Ovary (tissue), 9 donors: ENCODE data around the gene ACTA1. TPM values are rescaled to one million over a fixed set of nuclear protein-coding genes. Genes with fewer than 3 reads are reported as not detected.
"Not testable (repeated sequence)": the region's sequence is repeated elsewhere in the genome, so short reads cannot be mapped to it uniquely, and the experiment has no call there.

Source experiments
- DNase-seq, 5 donors: peaks; one replicate each; pipeline ENCODE4 v3.0.0-alpha.2; 2019 to 2020
- H3K27ac ChIP-seq, 2 donors: fragments of 200-600 bp; one replicate each; pipeline versions ENCODE4 v1.5.1 to v1.8.0; 2019 to 2022
- H3K27me3 ChIP-seq: fragments of 200-600 bp; one replicate; pipeline ENCODE4 v1.8.0; 2022
- H3K36me3 ChIP-seq: fragments of 200-600 bp; sonication (generic); one replicate; pipeline ENCODE4 v1.5.1; 2019
- H3K4me1 ChIP-seq: one replicate; pipeline ENCODE4 v1.8.1; 2013; ENCODE audit warnings: mild to moderate bottlenecking, moderate library complexity; ENCODE audit not compliant: insufficient read depth
- H3K4me3 ChIP-seq: fragments of 200-600 bp; sonication (generic); one replicate; pipeline ENCODE4 v1.5.1; 2017
- H3K9me3 ChIP-seq, 2 donors: fragments of 200-600 bp in 1 of 2; sonication (generic) in 1 of 2; one replicate each; pipeline versions ENCODE4 v1.5.1 to v1.8.1; 2013 to 2019; ENCODE audit warnings: mild to moderate bottlenecking in 1 of 2, moderate library complexity in 1 of 2
- EP300 ChIP-seq: sonication (generic); formaldehyde crosslinking; IDR thresholded peaks from one replicate; pipeline ENCODE4 v1.6.1; 2017; ENCODE audit warnings: antibody characterized with exemption
- POLR2A ChIP-seq: fragments of 450-650 bp; IDR thresholded peaks from one replicate; pipeline ENCODE4 v1.6.1; 2017; ENCODE audit warnings: antibody characterized with exemption, mild to moderate bottlenecking, moderate library complexity
- WGBS, 3 donors: extraction: QIAGEN DNeasy Blood & Tissue Kit in 1 of 3; methylation state at CpG; one replicate each; pipeline versions ENCODE4 v1.1.5 to v1.1.7; 2013 to 2017; 5-methylcytosine and 5-hydroxymethylcytosine counted together
- intact Hi-C, 4 donors: fragments of 100-400 bp; cut with DNase I; formaldehyde crosslinking; loops; one replicate each; pipeline versions ENCODE4 v1.11.0 to v1.15.1; 2022 to 2023
- polyA plus RNA-seq, 2 donors: library from polyadenylated mRNA; stranded (reverse); fragments of 200-250 nt in 1 of 2; fragments of 350-450 nt in 1 of 2; fragmentation: Illumina TruSeq in 1 of 2; extraction: RNeasy Lipid Tissue Mini Kit (QIAGEN cat#74804) in 1 of 2; gene quantifications; one replicate each; pipeline ENCODE4 v1.2.3, GENCODE V29; 2013 to 2014
- total RNA-seq, 7 donors: library from RNA; depleted of rRNA in 2 of 7; stranded (reverse); fragments of >200 nt in 2 of 7; fragmentation: NEBNext Ultra II Directional in 3 of 7; extraction: Animal tissue kit (Norgen Biotek cat#: 25700) in 3 of 7; gene quantifications; one replicate each; pipeline versions ENCODE4 v1.1.0 to v1.2.4, GENCODE V29; 2016 to 2023
- TF ChIP-seq, protein P1 (sequence below), 3 donors: fragments of 450-650 bp in 2 of 3; fragments of 200-600 bp in 1 of 3; IDR thresholded peaks; one replicate each; pipeline versions ENCODE4 v1.5.1 to v1.8.0; 2016 to 2022; ENCODE audit warnings: antibody characterized with exemption in 3 of 3, mild to moderate bottlenecking in 1 of 3
- donor health status: DM: no; HTN: no; CAD: no; lungs with moderate emphysema.
- donor health status: DM: no; HTN: no; CAD: no.
- donor health status: Bipolar disorder and iron deficiency.
- donor health status: DM: yes; HTN: yes; CAD: no.
- donor health status: DM: no; HTN: no; CAD: no.
- donor health status: DM: yes; HTN: yes; CAD: no.

ACTA1 gene
- total and polyA plus RNA-seq, 9 donors = 0.33 to 3.3 (median 0.70) TPM; not detected in 4

DNA sequence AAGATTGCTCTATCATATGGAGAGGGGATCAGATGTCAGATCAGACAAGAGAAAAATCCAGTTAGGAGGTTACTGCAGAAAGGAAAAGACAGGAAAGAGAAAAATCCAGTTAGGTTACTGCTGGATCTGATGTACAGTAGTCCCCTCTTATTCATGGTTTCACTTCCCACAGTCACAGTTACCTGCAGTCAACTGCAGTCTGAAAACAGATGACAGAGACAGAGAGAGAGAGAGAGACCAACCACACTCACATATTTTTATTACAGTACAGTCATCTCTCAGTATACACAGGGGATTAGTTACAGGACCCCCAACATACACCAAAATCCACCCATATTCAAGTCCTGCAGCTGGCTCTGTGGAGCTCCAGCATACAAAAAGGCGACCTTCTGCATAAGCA, 45.0 kb upstream of the ACTA1 start:
- Histone ChIP-seq H3K27me3 (no peaks in the 10 kb centered on the region), H3K36me3 (no peaks in the 10 kb centered on the region), H3K4me3 (no peak overlapping the region), H3K27ac (no peak overlapping the region), H3K4me1 (no peaks in the 10 kb centered on the region), H3K9me3 (no peaks in the 10 kb centered on the region)
- no peak for DNase-seq
- intact Hi-C loops = no loop called here
- 91 to 96% (median 95%) methylated on average over 1 of the region's 1 CpG for WGBS, 3 donors
- TF ChIP-seq, protein P1, sequence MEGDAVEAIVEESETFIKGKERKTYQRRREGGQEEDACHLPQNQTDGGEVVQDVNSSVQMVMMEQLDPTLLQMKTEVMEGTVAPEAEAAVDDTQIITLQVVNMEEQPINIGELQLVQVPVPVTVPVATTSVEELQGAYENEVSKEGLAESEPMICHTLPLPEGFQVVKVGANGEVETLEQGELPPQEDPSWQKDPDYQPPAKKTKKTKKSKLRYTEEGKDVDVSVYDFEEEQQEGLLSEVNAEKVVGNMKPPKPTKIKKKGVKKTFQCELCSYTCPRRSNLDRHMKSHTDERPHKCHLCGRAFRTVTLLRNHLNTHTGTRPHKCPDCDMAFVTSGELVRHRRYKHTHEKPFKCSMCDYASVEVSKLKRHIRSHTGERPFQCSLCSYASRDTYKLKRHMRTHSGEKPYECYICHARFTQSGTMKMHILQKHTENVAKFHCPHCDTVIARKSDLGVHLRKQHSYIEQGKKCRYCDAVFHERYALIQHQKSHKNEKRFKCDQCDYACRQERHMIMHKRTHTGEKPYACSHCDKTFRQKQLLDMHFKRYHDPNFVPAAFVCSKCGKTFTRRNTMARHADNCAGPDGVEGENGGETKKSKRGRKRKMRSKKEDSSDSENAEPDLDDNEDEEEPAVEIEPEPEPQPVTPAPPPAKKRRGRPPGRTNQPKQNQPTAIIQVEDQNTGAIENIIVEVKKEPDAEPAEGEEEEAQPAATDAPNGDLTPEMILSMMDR (IDR thresholded peaks at IDR 0.05) = no peak
- no peak for TF ChIP-seq POLR2A
- no peak for TF ChIP-seq EP300

DNA sequence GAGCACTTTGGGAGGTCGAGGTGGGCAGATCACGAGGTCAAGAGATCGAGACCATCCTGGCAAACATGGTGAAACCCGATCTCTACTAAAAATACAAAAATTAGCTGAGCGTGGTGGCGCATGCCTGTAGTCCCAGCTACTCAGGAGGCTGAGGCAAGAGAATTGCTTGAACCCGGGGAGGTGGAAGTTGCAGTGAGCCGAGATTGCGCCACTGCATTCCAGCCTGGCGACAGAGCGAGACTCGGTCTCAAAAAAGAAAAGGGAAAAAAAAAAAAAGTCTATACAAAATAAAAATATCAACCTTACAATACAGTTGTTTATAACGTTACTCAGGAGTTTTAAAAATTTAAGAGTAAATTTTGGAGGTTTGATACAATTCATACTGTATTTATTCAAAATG, 42.0 kb upstream of the ACTA1 start:
- 92 to 95% (median 93%) methylated on average over 13 of the region's 13 CpGs for WGBS, 3 donors
- H3K9me3 ChIP-seq, DNase-seq, H3K4me3 ChIP-seq, H3K4me1 ChIP-seq, H3K27me3 ChIP-seq, intact Hi-C loops, H3K27ac ChIP-seq, H3K36me3 ChIP-seq: not testable (repeated sequence)

DNA sequence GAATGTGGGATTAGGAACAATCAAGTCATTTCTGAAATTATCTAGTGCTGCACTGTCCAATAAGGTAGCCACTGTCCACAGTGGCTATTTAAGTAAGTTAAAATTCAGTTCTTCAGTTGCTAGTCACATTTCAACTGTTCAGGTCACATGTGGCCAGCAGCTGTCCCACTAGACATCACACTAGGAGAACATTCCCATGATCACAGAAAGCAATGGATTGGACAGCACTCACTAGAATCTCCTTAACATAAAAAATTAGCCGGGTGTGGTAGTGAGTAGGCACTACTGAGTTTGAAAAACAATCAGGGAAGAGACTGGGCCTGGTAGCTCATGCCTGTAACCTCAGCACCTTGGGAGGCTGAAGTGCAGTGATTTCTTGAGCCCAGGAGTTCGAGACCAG, 40.6 kb upstream of the ACTA1 start:
- H3K36me3 ChIP-seq = no peaks in the 10 kb centered on the region
- H3K4me3 ChIP-seq = no peak overlapping the region
- no peak for DNase-seq
- no peaks in the 10 kb centered on the region for H3K9me3 ChIP-seq
- no peaks in the 10 kb centered on the region for H3K27me3 ChIP-seq
- no peaks in the 10 kb centered on the region for H3K4me1 ChIP-seq
- intact Hi-C loops = no loop called here
- TF ChIP-seq POLR2A (no peak), EP300 (no peak)
- TF ChIP-seq, protein P1 (IDR thresholded peaks at IDR 0.05) = no peak
- 91 to 94% (median 92%) methylated on average over 2 of the region's 2 CpGs for WGBS, 3 donors
- no peak overlapping the region for H3K27ac ChIP-seq

DNA sequence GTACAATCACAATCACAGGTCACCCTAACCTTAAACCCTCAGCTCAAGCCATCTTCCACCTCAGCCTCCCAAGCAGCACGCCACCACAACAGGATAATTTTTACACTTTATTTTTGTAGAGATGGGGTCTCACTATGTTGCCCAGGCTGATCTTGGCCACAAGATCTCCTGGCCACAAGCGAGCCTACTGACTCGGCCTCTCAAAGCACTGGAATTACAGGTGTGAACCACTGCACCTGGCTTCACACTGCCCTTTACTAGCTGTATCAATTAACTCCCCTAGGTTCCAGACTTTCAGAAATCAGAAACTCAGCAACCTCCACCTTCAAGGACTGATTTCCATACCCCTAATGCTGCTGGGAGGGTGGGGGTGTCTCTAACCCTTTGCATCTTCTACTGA, 37.3 kb upstream of the ACTA1 start:
- no peaks in the 10 kb centered on the region for H3K36me3 ChIP-seq
- WGBS, 3 donors = 79 to 100% (median 97%) methylated on average over 3 of the region's 3 CpGs
- TF ChIP-seq, protein P1 (IDR thresholded peaks at IDR 0.05) = no peak
- TF ChIP-seq EP300 (no peak), POLR2A (no peak)
- intact Hi-C loops = no loop called here
- DNase-seq = no peak
- no peaks in the 10 kb centered on the region for H3K27me3 ChIP-seq
- H3K27ac ChIP-seq = no peak overlapping the region
- no peaks in the 10 kb centered on the region for H3K9me3 ChIP-seq
- H3K4me3 ChIP-seq = no peak overlapping the region
- no peaks in the 10 kb centered on the region for H3K4me1 ChIP-seq

DNA sequence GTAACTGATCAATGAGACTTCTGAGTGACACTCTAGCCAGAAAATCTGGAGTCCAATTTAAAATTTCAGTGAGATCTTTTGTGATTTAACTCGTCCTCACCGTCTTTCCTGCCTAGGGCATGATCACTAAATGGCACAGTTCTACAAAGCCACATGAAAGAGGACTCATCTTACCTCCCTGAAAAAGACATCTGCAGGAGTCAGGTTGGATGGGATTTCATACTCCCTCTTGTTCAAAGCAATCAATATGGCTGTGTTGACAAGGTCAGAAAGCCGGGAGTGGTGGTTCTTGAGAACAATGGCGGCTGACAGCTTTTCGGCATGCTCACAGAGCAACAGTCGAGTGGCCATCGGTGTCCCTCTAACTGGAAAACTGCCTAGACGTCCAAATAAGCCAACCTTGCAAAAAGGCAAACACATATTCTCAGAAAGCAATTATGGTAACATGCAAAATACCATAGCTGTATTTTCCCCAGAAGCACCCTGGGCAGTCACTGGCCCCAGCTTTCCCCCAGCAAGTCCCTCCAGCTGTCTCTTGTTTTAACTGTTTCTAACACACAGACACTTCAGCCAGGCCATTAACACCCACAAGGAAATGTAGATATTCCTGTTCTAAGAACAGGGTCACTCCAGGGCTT, 36.6 kb upstream of the ACTA1 start:
- no peak for DNase-seq
- no peak overlapping the region for H3K4me3 ChIP-seq

More for the DNA sequence above, 36.6 kb upstream of the ACTA1 start:
- intact Hi-C loops = no loop called here
- H3K9me3 ChIP-seq = no peaks in the 10 kb centered on the region
- no peaks in the 10 kb centered on the region for H3K4me1 ChIP-seq
- no peak overlapping the region for H3K27ac ChIP-seq
- H3K36me3 ChIP-seq = no peaks in the 10 kb centered on the region
- no peaks in the 10 kb centered on the region for H3K27me3 ChIP-seq
- TF ChIP-seq POLR2A (no peak), EP300 (no peak)
- TF ChIP-seq, protein P1 (IDR thresholded peaks at IDR 0.05) = no peak
- WGBS, 3 donors = 92 to 95% (median 93%) methylated on average over 8 of the region's 8 CpGs
